HepG2 (cell line): Measurements from ENCODE around the gene BCL2L13. TPM values are rescaled to one million over a fixed set of nuclear protein-coding genes. Genes with fewer than 3 reads are reported as not detected.

Source experiments
- ATAC-seq: fragments of 200-7000 bp; cut with Tn5 transposase; 3 replicates; pipeline ENCODE4 v1.9.1; 2020; ENCODE audit warnings: mild to moderate bottlenecking, moderate library complexity
- BruUV-seq: library from RNA; stranded (reverse); fragments of 400-500 nt; replicated peaks from 2 replicates; lab custom pipeline; 2021; lab: Mats Ljungman, UMichigan
- CTCF ChIA-PET: fragments of 300-600 bp; formaldehyde crosslinking; extraction: SDS; loops from one replicate; lab custom pipeline; 2021; ENCODE audit warnings: low total read pairs, inconsistent platforms, low intra/inter-chr PET ratio; lab: Yijun Ruan, JAX
- POLR2A ChIA-PET: fragments of 350-600 bp; sonication (Branson Sonifier 250); formaldehyde crosslinking; loops from one replicate; lab custom pipeline; 2020; ENCODE audit warnings: antibody characterized with exemption, inconsistent platforms; lab: Yijun Ruan, JAX
- DNase-seq: peaks from one replicate; pipeline ENCODE4 v3.0.0-alpha.2; 2015; ENCODE audit warnings: low spot score
- FAIRE-seq: peaks from 3 replicates; lab custom pipeline; 2011; peaks lifted over from hg19 to GRCh38; lab: Jason Lieb, UNC
- H2AFZ ChIP-seq: one replicate; pipeline ENCODE4 v1.6.1; 2011; ENCODE audit warnings: low read length, inconsistent platforms
- H3K27ac ChIP-seq: fragments of 300-600 bp; 3 replicates; pipeline ENCODE4 v1.8.0; 2011; ENCODE audit warnings: mixed run types, mild to moderate bottlenecking, mixed read lengths, low read length, inconsistent platforms; ENCODE audit not compliant: insufficient read depth; ENCODE audit errors: extremely low read length
- H3K27me3 ChIP-seq, 2 experiments: fragments of 200-600 bp in 1 of 2; 2 replicates in 1 of 2; 3 replicates in 1 of 2; pipeline versions ENCODE4 v1.6.0 to v1.8.0; 2011; ENCODE audit warnings: low read length in 2 of 2, mild to moderate bottlenecking in 2 of 2, moderate library complexity in 2 of 2, inconsistent platforms in 1 of 2; ENCODE audit not compliant: insufficient read depth in 2 of 2, control insufficient read depth in 1 of 2
- H3K36me3 ChIP-seq, 2 experiments: fragments of 200-600 bp in 1 of 2; replicated peaks in 1 of 2; 2 replicates in 1 of 2; 3 replicates in 1 of 2; pipeline versions ENCODE4 v1.5.1 to v1.8.0; 2011; ENCODE audit warnings: low read length in 2 of 2, inconsistent platforms in 1 of 2; ENCODE audit not compliant: insufficient read depth in 2 of 2, control insufficient read depth in 1 of 2
- H3K4me1 ChIP-seq: 2 replicates; pipeline ENCODE4 v1.5.1; 2012; ENCODE audit warnings: low read length, inconsistent platforms; ENCODE audit not compliant: insufficient read depth
- H3K4me2 ChIP-seq: 2 replicates; pipeline ENCODE4 v1.6.0; 2011; ENCODE audit warnings: low read depth, low read length, inconsistent platforms
- H3K4me3 ChIP-seq, 3 experiments: fragments of 200-600 bp in 1 of 3; sonication (generic), shearing (Covaris generic) in 1 of 3; replicated peaks in 1 of 3; 2 replicates each; pipeline ENCODE4 v1.5.1; 2011 to 2016; ENCODE audit warnings: low read length in 3 of 3, inconsistent platforms in 2 of 3, low read depth in 2 of 3, mild to moderate bottlenecking in 2 of 3, control low read depth in 1 of 3, mixed read lengths in 1 of 3; ENCODE audit not compliant: insufficient read depth in 1 of 3
- H3K79me2 ChIP-seq: one replicate; pipeline ENCODE4 v1.6.1; 2011; ENCODE audit warnings: low read length, inconsistent platforms; ENCODE audit not compliant: insufficient read depth
- H3K9ac ChIP-seq: 2 replicates; pipeline ENCODE4 v1.6.0; 2011; ENCODE audit warnings: mild to moderate bottlenecking, low read depth, low read length, inconsistent platforms; ENCODE audit not compliant: insufficient read depth
- H3K9me3 ChIP-seq: 2 replicates; pipeline ENCODE4 v1.5.1; 2012; ENCODE audit warnings: mild to moderate bottlenecking, low read length
- H4K20me1 ChIP-seq: 2 replicates; pipeline ENCODE4 v1.6.0; 2011; ENCODE audit warnings: inconsistent platforms, mild to moderate bottlenecking, low read length, moderate library complexity; ENCODE audit not compliant: insufficient read depth
- ARNT2 ChIP-seq: sonication (generic); formaldehyde crosslinking; IDR thresholded peaks from 2 replicates; pipeline ENCODE4 v1.8.0; 2022; ENCODE audit warnings: mild to moderate bottlenecking, low read depth, missing genetic modification reagents, moderate library complexity
- ETS1 ChIP-seq: sonication (generic); formaldehyde crosslinking; IDR thresholded peaks from 2 replicates; pipeline ENCODE4 v1.4.0; 2020; ENCODE audit warnings: missing genetic modification reagents
- MAF1 ChIP-seq: sonication (generic); formaldehyde crosslinking; IDR thresholded peaks from 2 replicates; pipeline ENCODE4 v1.5.0; 2020; ENCODE audit warnings: missing genetic modification reagents, borderline replicate concordance
- MYPOP ChIP-seq: sonication (generic); formaldehyde crosslinking; IDR thresholded peaks from 2 replicates; pipeline ENCODE4 v1.8.1; 2023; ENCODE audit warnings: mild to moderate bottlenecking, moderate library complexity, missing genetic modification reagents
- ZC3H4 ChIP-seq: sonication (generic); formaldehyde crosslinking; IDR thresholded peaks from 2 replicates; pipeline ENCODE4 v1.4.0; 2020; ENCODE audit warnings: missing genetic modification reagents, borderline replicate concordance
- ZFYVE20 ChIP-seq: sonication (generic); formaldehyde crosslinking; IDR thresholded peaks from 2 replicates; pipeline ENCODE4 v1.8.0; 2023; ENCODE audit warnings: low read depth, mild to moderate bottlenecking, moderate library complexity, missing genetic modification reagents, borderline replicate concordance
- ZKSCAN8 ChIP-seq: IDR thresholded peaks from 2 replicates; pipeline ENCODE4 v1.6.1; 2016; ENCODE audit warnings: borderline replicate concordance, missing genetic modification reagents, missing compliant biosample characterization
- ZNF205 ChIP-seq: IDR thresholded peaks from 2 replicates; pipeline ENCODE4 v1.6.1; 2018; ENCODE audit warnings: missing biosample characterization, missing genetic modification reagents
- ZNF775 ChIP-seq: sonication (generic); formaldehyde crosslinking; IDR thresholded peaks from 2 replicates; pipeline ENCODE4 v1.4.0; 2020; ENCODE audit warnings: missing genetic modification reagents, mild to moderate bottlenecking, moderate library complexity, borderline replicate concordance
- WGBS: methylation state at CpG from one replicate; pipeline ENCODE4 v1.1.6; 2017; ENCODE audit warnings: low lambda C conversion rate; 5-methylcytosine and 5-hydroxymethylcytosine counted together
- in situ Hi-C: cut with HindIII; loops from 2 replicates; pipeline ENCODE4 v1.10.0; 2017; ENCODE audit warnings: low pct_unique_long_range_greater_than_20kb; ENCODE audit not compliant: extremely low pct_ligation_motif_present
- intact Hi-C: fragments of 100-400 bp; cut with micrococcal nuclease; formaldehyde crosslinking; loops from one replicate; pipeline ENCODE4 v1.10.0; 2022; ENCODE audit not compliant: unreplicated experiment
- polyA plus RNA-seq, 8 experiments: library from polyadenylated mRNA; depleted of rRNA in 3 of 8; stranded (reverse) in 7 of 8; unstranded in 1 of 8; fragments of >200 nt; fragmentation: Illumina TruSeq in 4 of 8; extraction: Trizol in 4 of 8; gene quantifications; 2 replicates each; pipeline versions ENCODE4 v1.2.1 to v1.2.3, GENCODE V29; 2011 to 2016; ENCODE audit warnings: low read depth in 4 of 8, missing spikeins in 1 of 8, mixed read lengths in 1 of 8; ENCODE audit not compliant: insufficient read depth in 1 of 8
- total RNA-seq, 5 experiments: library from RNA; depleted of rRNA; stranded (reverse); fragments of >200 nt; fragmentation: Illumina TruSeq; extraction: Trizol; gene quantifications; 2 replicates each; pipeline ENCODE4 v1.2.3, GENCODE V29; 2016; ENCODE audit warnings: low read depth in 1 of 5
- TF ChIP-seq, protein P1 (sequence below): sonication (generic); formaldehyde crosslinking; IDR thresholded peaks from 2 replicates; pipeline ENCODE4 v1.9.0; 2021; ENCODE audit warnings: mild to moderate bottlenecking, missing genetic modification reagents

The BCL2L13 gene
- total and polyA plus RNA-seq, 2 of the 13 experiments (the other 11 are each of a cell fraction or from before 2014, with no cell fraction given): 13.5 to 14.6 TPM

DNA sequence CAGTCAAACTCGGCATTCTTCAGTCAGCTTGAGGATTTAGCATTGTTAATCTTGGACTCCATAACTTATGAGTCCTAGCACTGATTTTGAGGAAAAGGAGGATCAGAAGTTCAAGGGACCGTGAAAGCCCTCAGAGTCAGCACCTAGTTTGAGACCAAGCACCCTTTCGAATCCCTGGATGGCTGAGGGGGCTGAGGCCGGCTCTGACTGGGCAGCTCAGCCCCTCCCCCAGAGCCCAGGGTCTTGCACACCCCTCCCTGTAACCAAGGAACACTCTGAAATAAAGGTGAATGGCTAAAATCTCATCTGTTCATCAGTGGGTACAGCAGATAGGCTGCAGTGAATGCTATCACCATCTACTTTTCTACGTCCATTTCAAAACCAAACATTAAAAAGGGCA, 48.0 kb upstream of the BCL2L13 start:
- ATAC-seq (no peak), DNase-seq (no peak), FAIRE-seq (no peak)
- Histone ChIP-seq H3K27ac (no peak overlapping the region), H3K9ac (no peak overlapping the region), H3K4me2 (no peak overlapping the region), H3K36me3 (peaks cover 16 to 47% of the 10 kb centered on the region in 2 experiments; a peak in 4 of 5 replicates), H3K79me2 (no peaks in the 10 kb centered on the region), H2AFZ (no peak overlapping the region), H3K4me3 (no peak overlapping the region), H3K4me1 (no peaks in the 10 kb centered on the region), H3K9me3 (no peaks in the 10 kb centered on the region), H4K20me1 (no peaks in the 10 kb centered on the region), H3K27me3 (no peaks in the 10 kb centered on the region)
- in situ Hi-C loops: no loop called here
- BruUV-seq: no TSS peak
- ChIA-PET CTCF (no interaction called here), POLR2A (no interaction called here)
- no peak for TF ChIP-seq ZNF205 (CRISPR knock-in tag)
- TF ChIP-seq ZC3H4: no peak
- TF ChIP-seq, protein P1, sequence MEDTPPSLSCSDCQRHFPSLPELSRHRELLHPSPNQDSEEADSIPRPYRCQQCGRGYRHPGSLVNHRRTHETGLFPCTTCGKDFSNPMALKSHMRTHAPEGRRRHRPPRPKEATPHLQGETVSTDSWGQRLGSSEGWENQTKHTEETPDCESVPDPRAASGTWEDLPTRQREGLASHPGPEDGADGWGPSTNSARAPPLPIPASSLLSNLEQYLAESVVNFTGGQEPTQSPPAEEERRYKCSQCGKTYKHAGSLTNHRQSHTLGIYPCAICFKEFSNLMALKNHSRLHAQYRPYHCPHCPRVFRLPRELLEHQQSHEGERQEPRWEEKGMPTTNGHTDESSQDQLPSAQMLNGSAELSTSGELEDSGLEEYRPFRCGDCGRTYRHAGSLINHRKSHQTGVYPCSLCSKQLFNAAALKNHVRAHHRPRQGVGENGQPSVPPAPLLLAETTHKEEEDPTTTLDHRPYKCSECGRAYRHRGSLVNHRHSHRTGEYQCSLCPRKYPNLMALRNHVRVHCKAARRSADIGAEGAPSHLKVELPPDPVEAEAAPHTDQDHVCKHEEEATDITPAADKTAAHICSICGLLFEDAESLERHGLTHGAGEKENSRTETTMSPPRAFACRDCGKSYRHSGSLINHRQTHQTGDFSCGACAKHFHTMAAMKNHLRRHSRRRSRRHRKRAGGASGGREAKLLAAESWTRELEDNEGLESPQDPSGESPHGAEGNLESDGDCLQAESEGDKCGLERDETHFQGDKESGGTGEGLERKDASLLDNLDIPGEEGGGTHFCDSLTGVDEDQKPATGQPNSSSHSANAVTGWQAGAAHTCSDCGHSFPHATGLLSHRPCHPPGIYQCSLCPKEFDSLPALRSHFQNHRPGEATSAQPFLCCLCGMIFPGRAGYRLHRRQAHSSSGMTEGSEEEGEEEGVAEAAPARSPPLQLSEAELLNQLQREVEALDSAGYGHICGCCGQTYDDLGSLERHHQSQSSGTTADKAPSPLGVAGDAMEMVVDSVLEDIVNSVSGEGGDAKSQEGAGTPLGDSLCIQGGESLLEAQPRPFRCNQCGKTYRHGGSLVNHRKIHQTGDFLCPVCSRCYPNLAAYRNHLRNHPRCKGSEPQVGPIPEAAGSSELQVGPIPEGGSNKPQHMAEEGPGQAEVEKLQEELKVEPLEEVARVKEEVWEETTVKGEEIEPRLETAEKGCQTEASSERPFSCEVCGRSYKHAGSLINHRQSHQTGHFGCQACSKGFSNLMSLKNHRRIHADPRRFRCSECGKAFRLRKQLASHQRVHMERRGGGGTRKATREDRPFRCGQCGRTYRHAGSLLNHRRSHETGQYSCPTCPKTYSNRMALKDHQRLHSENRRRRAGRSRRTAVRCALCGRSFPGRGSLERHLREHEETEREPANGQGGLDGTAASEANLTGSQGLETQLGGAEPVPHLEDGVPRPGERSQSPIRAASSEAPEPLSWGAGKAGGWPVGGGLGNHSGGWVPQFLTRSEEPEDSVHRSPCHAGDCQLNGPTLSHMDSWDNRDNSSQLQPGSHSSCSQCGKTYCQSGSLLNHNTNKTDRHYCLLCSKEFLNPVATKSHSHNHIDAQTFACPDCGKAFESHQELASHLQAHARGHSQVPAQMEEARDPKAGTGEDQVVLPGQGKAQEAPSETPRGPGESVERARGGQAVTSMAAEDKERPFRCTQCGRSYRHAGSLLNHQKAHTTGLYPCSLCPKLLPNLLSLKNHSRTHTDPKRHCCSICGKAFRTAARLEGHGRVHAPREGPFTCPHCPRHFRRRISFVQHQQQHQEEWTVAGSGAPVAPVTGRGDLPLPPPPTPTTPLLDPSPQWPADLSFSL: no peak
- no peak for TF ChIP-seq MYPOP (CRISPR knock-in tag)
- TF ChIP-seq ETS1 (CRISPR knock-in tag): no peak
- no peak for TF ChIP-seq ZNF775 (CRISPR knock-in tag)
- no peak for TF ChIP-seq ZFYVE20 (CRISPR knock-in tag)
- TF ChIP-seq ZKSCAN8 (CRISPR knock-in tag): no peak
- TF ChIP-seq MAF1 (CRISPR knock-in tag): no peak
- TF ChIP-seq ARNT2 (CRISPR knock-in tag): no peak
- intact Hi-C loops: no loop called here
- WGBS: 99% methylated on average over 5 of the region's 5 CpGs
